GM10847 (cell line): ENCODE results near the gene CTIF.

ENCODE experiments used
- POLR2A ChIP-seq: IDR thresholded peaks from 2 replicates; pipeline ENCODE4 v1.6.1; 2011; ENCODE audit not compliant: insufficient read length; ENCODE audit errors: extremely low read depth

CTIF gene

DNA sequence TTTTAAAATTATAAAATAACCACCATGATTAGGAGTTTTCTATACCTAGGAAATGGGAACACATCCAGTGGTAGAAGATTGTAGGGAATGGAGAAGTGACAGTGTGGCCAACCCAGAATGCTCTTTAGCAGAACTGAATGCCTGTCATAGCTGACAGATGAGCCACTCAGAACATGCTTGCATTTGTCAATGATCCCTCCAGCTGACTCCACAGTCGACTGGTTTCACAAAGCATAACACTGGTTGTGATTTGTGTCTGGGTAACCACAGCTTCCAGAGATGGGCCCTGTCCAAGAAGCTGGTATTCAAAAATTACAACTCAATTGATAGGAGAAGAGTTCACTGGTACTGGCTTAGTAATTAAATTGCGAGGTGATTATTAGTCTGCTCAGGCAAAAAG is 9.0 kb upstream of the CTIF start:
- TF ChIP-seq POLR2A: no peak

DNA sequence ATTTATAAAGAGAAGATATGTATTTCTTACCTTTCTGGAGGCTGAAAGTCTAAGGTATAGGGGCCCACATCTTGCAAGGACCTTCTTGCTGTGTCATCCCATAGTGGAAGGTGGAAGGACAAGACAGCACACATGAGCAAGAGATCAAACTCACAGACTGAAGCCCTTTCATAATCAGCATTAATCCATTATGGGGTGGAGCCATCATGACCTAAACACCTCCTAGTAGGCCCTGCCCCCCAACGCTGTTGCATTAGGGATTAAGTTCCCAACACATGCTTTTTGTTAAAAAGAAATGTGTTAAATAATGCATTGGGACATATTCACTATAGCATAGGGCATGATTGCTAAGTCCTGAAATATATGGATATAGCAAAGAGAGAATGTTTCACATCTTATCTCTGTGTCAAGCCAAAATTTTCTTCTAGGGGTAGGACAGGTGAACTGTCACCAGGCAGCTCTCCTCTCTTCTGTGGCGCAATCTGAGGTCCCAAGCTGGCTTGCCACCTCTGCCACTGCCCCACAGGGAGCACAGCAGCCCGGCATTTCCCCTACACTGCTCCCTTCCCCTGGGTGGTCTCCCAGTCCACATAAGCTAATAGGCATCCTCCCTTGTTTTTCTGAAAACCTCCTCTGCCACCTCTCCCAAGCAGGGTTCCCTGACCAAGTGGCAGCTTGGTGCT is 8.3 kb upstream of the CTIF start:
- no peak for TF ChIP-seq POLR2A

DNA sequence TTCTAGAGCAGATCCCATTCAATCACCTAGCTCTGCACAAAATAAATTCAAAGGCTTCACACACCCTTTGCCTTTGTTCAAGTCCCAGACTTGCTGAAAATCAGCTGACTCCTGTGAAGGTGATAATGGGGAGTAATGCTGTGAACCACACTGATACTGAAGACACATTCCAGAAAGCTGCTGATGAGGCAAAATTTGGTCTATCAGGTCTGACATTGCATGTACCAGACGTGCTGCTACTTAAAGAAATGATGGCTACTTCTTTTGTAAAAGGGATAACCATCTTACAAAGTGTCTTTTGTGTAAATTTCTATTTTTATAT is 7.8 kb upstream of the CTIF start:
- TF ChIP-seq POLR2A: no peak

DNA sequence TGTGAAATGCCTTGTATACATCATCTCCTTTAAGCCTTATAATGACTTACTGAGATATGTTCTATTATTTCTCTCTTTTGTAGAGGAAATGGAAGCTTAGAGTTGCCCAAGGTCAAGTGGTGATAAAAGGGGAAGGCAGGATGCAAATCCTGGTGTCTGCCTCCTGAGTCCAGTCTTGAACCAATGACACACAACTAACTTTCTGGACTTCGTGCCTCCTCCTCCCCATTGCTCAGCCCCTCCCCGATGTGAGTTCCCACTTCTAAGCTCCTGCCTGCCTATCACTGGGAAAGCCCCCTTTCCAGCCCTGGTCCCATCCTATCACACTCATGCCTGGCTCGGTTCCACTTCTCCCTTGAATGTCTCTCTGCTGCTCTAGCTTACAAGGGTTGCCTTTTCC is 6.9 kb upstream of the CTIF start:
- TF ChIP-seq POLR2A: no peak

DNA sequence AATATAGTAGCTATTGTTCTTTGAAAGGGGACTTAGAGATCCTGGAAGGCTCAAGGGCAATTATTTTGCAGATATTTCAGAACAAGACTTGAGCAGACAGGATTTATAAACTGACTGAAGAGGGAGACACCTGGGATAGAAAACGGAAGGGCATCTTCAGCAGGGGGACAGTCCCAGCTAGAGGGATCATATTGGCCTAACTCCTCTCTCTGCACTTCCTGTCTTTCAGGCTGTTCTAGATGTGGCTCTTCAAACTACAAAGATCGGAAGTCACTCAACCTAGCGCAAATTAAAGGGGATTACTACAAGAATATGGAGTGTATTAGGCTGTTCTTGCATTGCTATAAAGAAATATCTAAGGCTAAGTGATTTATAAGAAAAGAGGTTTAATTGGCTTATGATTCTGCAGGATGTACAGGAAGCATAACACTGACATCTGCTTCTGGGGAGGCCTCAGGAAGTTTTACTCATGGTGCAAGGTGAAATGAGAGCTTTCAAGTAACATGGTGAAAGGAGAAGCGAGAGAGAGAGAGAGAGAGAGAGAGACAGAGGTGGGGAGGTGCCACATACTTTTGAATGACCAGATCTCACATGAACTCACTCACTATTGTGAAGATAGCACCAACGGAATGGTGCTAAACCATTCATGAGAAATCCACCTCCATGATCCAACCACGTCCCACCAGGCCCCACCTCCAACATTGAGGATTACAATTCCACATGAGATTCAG is 5.3 kb upstream of the CTIF start:
- TF ChIP-seq POLR2A: no peak

DNA sequence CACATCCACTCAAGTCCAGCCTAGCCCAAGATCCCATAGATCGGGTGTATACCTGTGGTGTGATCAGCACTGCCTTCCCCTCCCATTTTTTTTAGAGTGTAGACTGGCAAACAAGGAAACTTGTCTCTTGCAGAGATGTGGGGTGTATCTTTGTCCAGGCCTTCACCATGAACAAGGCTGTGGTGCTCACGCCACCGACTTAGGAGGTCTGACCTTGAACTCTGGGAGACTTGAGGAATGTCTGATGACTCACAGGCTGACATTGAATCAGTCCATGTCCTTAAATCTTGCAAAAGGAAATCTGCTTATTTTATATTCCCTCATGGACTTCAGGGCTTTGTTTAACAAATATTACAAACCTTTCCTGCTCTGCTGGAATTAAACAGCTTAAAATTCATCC is 4.5 kb upstream of the CTIF start:
- no peak for TF ChIP-seq POLR2A

DNA sequence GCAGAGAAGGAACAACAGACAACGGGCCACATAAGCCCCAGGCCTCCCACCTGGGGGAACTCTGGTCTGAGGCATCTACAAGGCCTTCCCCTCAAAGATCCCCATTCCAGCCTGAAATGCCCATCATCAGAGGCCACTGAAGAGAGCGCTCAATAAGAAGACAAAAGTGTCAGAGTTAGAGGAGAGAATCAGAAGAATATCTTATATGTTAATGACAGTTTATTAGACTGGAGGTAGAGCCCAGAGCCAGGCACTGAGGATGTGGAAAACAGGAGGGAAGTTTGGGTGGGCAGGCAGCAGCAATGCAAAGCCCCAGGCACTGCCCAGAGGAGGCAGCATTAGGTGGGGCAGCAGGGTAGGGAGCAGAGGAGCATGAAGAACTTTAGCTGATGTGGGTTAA is 2.9 kb upstream of the CTIF start:
- no peak for TF ChIP-seq POLR2A

DNA sequence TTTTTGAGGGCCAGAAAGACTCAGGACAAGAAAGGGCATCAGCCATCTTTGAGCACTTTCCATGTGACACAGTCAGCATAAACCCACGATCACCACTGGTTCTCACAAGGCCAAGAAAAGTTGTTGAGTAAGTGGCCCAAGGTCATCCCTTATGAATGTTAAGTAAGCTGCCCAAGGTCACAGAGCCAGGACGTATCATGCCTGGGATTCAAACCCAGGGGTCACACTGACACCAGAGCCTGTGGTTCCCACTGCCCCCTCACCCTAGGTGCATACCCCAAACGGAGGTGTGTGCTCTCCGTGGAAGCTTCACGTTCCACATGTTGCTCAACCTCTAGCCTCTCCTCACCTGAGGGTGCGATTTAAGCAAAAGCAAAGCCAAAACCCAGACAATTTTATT is 2.3 kb upstream of the CTIF start:
- no peak for TF ChIP-seq POLR2A

DNA sequence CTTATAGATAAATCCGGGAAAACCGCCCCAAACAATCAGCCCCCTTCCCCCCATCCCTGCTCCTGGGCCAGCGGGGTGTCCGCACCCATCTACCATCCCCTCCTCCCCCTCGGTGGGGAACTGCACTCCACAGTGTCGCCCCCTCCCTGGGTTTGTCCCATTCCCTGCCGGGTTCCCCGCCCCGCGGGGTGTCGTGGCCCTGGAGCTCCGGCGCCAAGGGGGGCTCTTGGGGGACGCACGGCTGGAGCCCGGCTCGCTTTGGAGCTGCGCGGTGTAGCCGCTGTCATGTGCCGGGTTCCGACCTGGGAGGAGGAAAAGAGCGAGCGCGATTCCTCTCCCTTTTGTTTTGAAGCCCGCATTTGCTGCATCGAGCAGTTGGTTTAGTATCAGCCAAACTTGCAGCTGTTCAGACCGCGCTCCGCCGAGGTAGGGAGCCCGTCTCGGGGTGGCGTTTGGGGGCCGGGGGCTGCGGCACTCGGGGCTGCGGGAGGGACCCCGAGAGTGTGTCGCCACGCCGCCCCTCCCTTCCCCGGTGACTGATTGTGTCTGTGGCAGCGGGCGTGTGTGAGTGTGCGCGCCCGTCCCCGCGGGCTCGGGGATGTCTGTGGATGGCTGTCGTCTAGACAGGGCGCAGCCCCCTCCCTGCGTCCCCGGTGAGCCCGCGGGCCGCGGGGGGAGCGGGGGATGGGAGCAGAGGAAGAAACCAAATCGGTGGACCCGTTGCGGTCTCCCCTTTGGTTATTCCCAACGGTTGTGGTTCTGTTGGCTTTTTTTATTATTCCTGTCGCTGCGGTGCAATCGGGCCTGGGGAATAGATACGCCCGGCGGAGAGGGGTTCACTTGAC is 797 bp downstream of the CTIF start:
- TF ChIP-seq POLR2A: no peak

DNA sequence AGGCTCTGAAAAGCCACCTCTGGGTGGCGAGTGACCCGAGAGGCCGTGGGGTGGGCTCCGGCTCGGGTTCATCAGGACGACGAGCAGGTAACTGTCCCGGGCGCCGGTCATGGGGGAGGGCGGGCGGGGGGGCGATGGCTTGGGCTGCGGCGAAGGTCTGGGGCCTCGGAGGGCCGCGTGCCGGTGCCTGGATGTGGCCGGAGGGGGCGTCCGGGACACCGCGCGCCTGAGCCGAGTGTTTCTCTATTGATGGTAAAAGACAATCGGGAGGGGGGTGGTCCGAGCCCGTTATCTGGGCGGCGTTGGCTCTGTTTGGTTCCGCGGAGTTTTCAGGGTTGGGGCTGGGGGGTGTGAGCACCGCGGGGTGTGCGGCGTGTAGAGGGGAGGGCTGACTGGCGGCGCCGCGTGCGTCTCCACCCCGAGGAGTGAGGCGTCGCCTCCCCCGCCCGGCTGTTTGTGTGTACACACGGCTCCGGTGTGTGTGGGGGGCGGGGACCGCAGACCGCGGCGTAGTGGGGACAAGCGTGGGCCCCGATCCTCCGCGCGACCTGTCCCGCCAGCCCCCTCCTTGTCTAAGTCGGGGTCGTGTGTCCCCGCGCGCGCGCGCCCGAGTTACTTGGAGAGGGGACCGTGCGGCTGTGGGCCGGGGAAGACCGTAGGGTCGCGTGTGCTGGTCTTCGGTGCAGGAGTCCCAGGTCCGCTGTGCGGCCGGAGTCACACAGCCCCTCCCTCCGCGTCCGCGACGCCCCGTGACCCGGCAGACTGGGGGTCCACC is 1.6 kb downstream of the CTIF start:
- TF ChIP-seq POLR2A: no peak

DNA sequence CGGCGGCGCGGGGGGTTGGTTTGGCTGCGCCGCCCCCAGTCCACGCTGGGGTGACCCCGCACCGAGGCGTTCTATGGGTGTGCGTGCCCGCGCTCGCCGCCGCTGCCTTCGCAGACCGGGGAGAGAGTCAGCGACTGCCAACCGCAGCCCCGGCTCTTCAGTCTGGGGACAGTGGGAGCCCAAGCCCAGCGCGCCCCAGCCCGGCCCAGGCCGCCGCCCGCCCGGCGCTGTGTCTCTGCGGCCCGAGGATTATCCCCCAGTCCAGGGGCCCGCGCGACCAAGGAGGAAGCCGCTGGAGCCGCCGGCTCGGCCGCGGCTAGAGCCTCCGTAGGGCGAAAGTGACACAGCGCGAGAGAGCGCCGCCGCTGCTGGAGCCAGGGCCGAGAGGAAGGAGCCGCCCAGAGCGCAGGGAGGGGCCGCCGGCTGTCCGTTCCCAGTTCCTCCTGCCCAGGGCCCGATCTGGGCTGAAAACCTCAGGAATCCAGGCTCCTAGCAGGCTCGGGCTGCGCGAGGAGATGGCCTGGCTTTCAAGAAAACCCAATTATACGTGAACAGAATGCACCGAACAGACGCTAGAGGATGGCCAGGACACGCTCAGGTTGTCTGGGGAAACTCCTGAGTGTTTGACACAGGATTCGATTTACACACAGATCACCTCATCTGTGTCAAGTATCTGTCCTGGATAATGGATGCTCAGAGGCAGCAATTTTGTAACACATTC is 2.4 kb downstream of the CTIF start:
- TF ChIP-seq POLR2A: no peak

DNA sequence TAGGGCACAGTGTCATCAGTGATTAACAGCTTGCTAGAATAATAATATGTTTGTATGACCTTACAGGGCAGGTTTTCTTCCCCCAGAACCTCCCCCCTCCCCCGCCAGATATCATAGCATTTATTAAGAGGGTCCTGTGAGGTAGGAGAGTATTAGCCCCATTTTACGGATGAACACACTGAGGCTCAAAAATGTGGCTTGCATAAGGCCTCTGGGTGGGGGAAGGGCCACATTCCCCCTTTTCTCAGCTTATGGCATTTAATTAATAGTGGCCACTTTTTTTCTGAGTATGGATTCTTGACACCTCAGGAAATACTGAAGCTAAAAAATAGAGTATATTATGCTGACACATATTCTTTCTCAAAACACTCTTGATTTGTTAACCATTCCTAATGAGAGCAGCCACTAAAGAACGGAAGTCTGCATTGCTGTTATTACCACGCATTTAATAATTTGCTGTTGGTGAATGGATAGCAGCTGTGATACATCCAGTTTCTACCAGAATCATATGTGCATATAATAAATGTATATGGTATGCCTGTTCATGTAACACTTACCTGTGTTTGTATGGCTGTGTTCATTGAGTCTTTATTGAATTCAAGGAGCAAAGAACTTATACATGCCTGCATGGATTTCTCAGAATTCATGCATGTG is 3.0 kb downstream of the CTIF start:
- no peak for TF ChIP-seq POLR2A

DNA sequence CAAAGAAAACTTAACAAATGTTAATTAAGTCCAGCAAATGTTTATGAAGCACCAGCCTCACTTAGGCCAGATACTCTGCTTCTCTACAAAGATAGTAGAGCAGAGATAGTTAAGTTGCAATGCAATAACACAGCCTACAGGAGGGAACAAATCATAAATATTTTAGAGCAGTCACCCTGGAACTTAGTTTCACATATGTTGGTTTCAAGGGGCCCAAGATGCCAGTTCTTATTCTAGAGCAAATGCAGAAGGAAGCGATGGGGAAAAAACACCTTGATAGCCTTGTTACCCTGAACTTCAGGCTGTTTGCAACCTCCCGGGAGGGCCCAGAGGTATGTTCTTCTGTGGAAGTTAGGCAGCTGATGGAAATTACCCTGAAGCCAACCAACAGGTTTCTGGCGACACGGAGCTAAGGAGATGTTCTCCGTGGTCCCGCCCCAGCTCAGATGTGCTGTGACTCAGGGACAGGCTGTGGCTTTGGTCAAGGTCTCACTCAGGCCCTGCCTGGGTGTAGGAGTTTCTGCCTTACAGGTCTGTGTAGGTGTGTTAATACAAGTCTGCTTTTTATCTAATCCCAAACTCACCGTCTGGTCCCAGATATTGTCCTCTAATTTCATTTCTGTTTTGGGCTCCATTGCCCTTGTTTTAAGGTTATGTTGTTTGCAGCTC is 3.8 kb downstream of the CTIF start:
- TF ChIP-seq POLR2A: no peak

DNA sequence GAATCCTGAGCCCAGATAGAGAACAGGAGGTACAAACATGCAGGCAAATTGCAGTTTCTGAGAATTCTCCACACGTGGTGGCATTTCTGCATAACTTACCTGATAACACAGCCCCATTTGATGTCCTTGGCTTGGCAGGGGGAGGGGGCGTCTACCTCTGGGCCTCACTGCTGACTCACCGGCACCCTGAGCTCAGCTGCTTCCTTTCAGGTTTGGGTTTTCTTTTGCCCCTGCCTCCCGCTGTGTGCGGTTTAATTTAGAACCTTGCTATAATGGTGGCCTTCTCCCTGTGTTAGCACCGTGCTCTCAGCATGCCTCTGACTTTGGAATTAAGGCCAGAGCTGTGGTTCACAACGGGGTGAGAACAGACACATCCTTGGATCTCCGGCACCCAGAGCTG is 4.4 kb downstream of the CTIF start:
- no peak for TF ChIP-seq POLR2A
